ENCODE measurements around the gene ATP1A4.

The ATP1A4 gene

GRCh38 chr1:160112357-160112756 is 39.0 kb upstream of the ATP1A4 start:
- no peak for TF ChIP-seq FOXP2 (optimal IDR thresholded peaks at IDR 0.05; ENCODE audit: borderline replicate concordance, extremely low read depth, extremely low read length, insufficient read depth)
- no peak for TF ChIP-seq POLR2AphosphoS5 (IDR thresholded peaks at IDR 0.05; ENCODE audit: low read depth, low read length)

DNA sequence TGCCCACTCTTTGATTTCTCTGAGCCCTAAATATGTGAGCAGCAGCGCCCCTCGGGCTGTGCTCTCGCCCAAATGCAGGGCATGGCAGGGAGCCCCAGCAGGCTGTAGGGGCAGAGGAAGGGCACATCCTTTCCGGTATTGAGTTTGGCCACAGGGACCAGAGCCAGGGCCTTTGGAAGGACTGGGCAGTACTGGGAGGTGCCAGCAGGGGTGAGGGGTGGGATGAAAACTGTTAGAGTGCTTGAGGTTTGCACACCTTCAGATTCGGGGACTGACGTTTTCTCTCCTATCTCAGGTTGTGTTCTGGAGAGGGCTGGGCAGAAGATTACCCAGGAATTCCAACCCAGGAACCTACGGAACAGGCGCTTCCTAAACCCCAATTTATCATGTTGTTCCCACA is 38.0 kb upstream of the ATP1A4 start:
- TF ChIP-seq POLR2AphosphoS5 (IDR thresholded peaks at IDR 0.05; ENCODE audit: low read depth, low read length) (no peak), SIN3A (IDR thresholded peaks at IDR 0.05; ENCODE audit: borderline replicate concordance, insufficient read depth, low read length) (no peak), TAF1 (IDR thresholded peaks at IDR 0.05; ENCODE audit: borderline replicate concordance, insufficient read depth, low read length) (no peak), FOXP2 (optimal IDR thresholded peaks at IDR 0.05; ENCODE audit: borderline replicate concordance, extremely low read depth, extremely low read length, insufficient read depth) (no peak)
- TF ChIP-seq, protein P1, sequence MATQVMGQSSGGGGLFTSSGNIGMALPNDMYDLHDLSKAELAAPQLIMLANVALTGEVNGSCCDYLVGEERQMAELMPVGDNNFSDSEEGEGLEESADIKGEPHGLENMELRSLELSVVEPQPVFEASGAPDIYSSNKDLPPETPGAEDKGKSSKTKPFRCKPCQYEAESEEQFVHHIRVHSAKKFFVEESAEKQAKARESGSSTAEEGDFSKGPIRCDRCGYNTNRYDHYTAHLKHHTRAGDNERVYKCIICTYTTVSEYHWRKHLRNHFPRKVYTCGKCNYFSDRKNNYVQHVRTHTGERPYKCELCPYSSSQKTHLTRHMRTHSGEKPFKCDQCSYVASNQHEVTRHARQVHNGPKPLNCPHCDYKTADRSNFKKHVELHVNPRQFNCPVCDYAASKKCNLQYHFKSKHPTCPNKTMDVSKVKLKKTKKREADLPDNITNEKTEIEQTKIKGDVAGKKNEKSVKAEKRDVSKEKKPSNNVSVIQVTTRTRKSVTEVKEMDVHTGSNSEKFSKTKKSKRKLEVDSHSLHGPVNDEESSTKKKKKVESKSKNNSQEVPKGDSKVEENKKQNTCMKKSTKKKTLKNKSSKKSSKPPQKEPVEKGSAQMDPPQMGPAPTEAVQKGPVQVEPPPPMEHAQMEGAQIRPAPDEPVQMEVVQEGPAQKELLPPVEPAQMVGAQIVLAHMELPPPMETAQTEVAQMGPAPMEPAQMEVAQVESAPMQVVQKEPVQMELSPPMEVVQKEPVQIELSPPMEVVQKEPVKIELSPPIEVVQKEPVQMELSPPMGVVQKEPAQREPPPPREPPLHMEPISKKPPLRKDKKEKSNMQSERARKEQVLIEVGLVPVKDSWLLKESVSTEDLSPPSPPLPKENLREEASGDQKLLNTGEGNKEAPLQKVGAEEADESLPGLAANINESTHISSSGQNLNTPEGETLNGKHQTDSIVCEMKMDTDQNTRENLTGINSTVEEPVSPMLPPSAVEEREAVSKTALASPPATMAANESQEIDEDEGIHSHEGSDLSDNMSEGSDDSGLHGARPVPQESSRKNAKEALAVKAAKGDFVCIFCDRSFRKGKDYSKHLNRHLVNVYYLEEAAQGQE (IDR thresholded peaks at IDR 0.05; ENCODE audit: insufficient read depth in 1 of 2, low read depth in 2 of 2, low read length in 2 of 2): no peak

DNA sequence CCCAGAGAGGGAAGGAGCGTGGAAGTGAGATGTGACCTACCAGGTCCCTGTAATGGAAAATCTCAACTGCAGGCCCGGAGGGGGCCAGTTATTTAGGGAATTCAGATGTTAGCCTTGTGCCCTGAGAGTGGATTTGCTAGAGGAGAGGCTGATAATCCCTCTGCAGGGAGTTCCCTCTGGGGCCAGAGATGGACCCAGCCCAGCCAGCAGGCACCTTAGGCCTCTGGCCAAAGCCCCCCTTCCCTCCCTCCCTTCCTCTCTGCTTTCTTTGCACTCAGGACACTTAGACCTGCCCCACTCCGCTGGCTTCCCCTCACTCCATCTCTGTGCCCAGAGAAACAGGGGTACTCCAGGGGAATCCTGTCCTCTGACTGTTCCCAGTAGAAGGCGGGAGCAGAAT is 37.3 kb upstream of the ATP1A4 start:
- no peak for TF ChIP-seq TAF1 (IDR thresholded peaks at IDR 0.05; ENCODE audit: borderline replicate concordance, insufficient read depth, low read length)
- TF ChIP-seq, protein P1 (IDR thresholded peaks at IDR 0.05; ENCODE audit: insufficient read depth in 1 of 2, low read depth in 2 of 2, low read length in 2 of 2): no peak
- no peak for TF ChIP-seq SIN3A (IDR thresholded peaks at IDR 0.05; ENCODE audit: borderline replicate concordance, insufficient read depth, low read length)
- TF ChIP-seq FOXP2 (optimal IDR thresholded peaks at IDR 0.05; ENCODE audit: borderline replicate concordance, extremely low read depth, extremely low read length, insufficient read depth): no peak
- no peak for TF ChIP-seq POLR2AphosphoS5 (IDR thresholded peaks at IDR 0.05; ENCODE audit: low read depth, low read length)

GRCh38 chr1:160115545-160116282 is 35.7 kb upstream of the ATP1A4 start, which contains the start of gene ATP1A2:
Gene ATP1A2 (plus strand): TSS chr1:160115759. CDS start chr1:160115862, 103 bp downstream.
- TF ChIP-seq SIN3A (IDR thresholded peaks at IDR 0.05; ENCODE audit: borderline replicate concordance, insufficient read depth, low read length): no peak
- no peak for TF ChIP-seq FOXP2 (optimal IDR thresholded peaks at IDR 0.05; ENCODE audit: borderline replicate concordance, extremely low read depth, extremely low read length, insufficient read depth)
- TF ChIP-seq, protein P1 (IDR thresholded peaks at IDR 0.05; ENCODE audit: insufficient read depth in 1 of 2, low read depth in 2 of 2, low read length in 2 of 2): no peak
- no peak for TF ChIP-seq POLR2AphosphoS5 (IDR thresholded peaks at IDR 0.05; ENCODE audit: low read depth, low read length)

- TF ChIP-seq TAF1 (IDR thresholded peaks at IDR 0.05; ENCODE audit: borderline replicate concordance, insufficient read depth, low read length) (no peak), SIN3A (IDR thresholded peaks at IDR 0.05; ENCODE audit: borderline replicate concordance, insufficient read depth, low read length) (no peak), POLR2AphosphoS5 (IDR thresholded peaks at IDR 0.05; ENCODE audit: low read depth, low read length) (no peak), FOXP2 (optimal IDR thresholded peaks at IDR 0.05; ENCODE audit: borderline replicate concordance, extremely low read depth, extremely low read length, insufficient read depth) (no peak)
- TF ChIP-seq, protein P1 (IDR thresholded peaks at IDR 0.05; ENCODE audit: insufficient read depth in 1 of 2, low read depth in 2 of 2, low read length in 2 of 2): no peak
Measured at GRCh38 chr1:160116283-160117147, 34.9 kb upstream of the ATP1A4 start.
